Mesenchymal stem cell (in vitro differentiated cells and primary cell): ENCODE results near the gene POLR1B. TPM values are rescaled to one million over a fixed set of nuclear protein-coding genes. Genes with fewer than 3 reads are reported as not detected.

ENCODE experiments used
- small RNA-seq: library from polyadenylated mRNA; stranded (forward); fragments of <200 nt; extraction: miRNeasy Mini kit (QIAGEN cat#:217004); gene quantifications from one replicate; pipeline ENCODE3, GENCODE V24; 2013; ENCODE audit warnings: low read depth

The POLR1B gene

Small RNA genes within 50 kb of the gene (small RNA-seq; reads per million reads assigned to genes)
- not detected for gene RF00019
